Kidney glomerular epithelial cell (primary cell): ENCODE data around the gene TSHZ2.
A peak's percentile ranks its signal among the peaks of the same experiment; 100 is the strongest.

Experiments
- DNase-seq: peaks from one replicate; lab custom pipeline; 2025; lab: John Stamatoyannopoulos, UW

The TSHZ2 gene

GRCh38 chr20:53133125-53133524 lies 161.0 kb downstream of the TSHZ2 start:
- no peak for DNase-seq

GRCh38 chr20:53133628-53134027 lies 161.5 kb downstream of the TSHZ2 start:
- no peak for DNase-seq

- no peak for DNase-seq
These were observed 164.3 kb downstream of the TSHZ2 start for GRCh38 chr20:53136473-53136872.

GRCh38 chr20:53138454-53139262 lies 166.5 kb downstream of the TSHZ2 start:
- no peak for DNase-seq

- DNase-seq: no peak
These were observed 169.3 kb downstream of the TSHZ2 start for GRCh38 chr20:53141201-53142050.

GRCh38 chr20:53142225-53143127 lies 170.3 kb downstream of the TSHZ2 start:
- no peak for DNase-seq

- DNase-seq: no peak
These were observed 174.2 kb downstream of the TSHZ2 start for GRCh38 chr20:53146201-53146891.

- no peak for DNase-seq
These were observed 176.6 kb downstream of the TSHZ2 start for GRCh38 chr20:53148771-53149147.

GRCh38 chr20:53149148-53149889 lies 177.2 kb downstream of the TSHZ2 start:
- no peak for DNase-seq

- DNase-seq: no peak
These were observed 177.7 kb downstream of the TSHZ2 start for GRCh38 chr20:53149890-53150205.

GRCh38 chr20:53150532-53150931 lies 178.4 kb downstream of the TSHZ2 start:
- no peak for DNase-seq

GRCh38 chr20:53152228-53152627 lies 180.1 kb downstream of the TSHZ2 start:
- no peak for DNase-seq

GRCh38 chr20:53154540-53154939 lies 182.4 kb downstream of the TSHZ2 start:
- DNase-seq: peak; percentile 34

- DNase-seq: no peak
These were observed 185.6 kb downstream of the TSHZ2 start for GRCh38 chr20:53157443-53158408.

GRCh38 chr20:53159160-53159559 lies 187.0 kb downstream of the TSHZ2 start:
- DNase-seq: no peak

GRCh38 chr20:53161073-53161472 lies 188.9 kb downstream of the TSHZ2 start:
- no peak for DNase-seq

GRCh38 chr20:53161473-53161872 lies 189.3 kb downstream of the TSHZ2 start:
- no peak for DNase-seq

GRCh38 chr20:53162251-53162835 lies 190.2 kb downstream of the TSHZ2 start:
- peak; percentile 93 for DNase-seq

GRCh38 chr20:53163486-53163885 lies 191.3 kb downstream of the TSHZ2 start:
- DNase-seq: no peak
